Activated T-cell treated with anti-CD3 and anti-CD28 coated beads for 1 hour (primary cell): ENCODE results near the gene MRPS6.

Experiments
- DNase-seq: peaks from one replicate; pipeline ENCODE4 v3.0.0-alpha.2; 2020; ENCODE audit warnings: low read depth

The MRPS6 gene

DNA sequence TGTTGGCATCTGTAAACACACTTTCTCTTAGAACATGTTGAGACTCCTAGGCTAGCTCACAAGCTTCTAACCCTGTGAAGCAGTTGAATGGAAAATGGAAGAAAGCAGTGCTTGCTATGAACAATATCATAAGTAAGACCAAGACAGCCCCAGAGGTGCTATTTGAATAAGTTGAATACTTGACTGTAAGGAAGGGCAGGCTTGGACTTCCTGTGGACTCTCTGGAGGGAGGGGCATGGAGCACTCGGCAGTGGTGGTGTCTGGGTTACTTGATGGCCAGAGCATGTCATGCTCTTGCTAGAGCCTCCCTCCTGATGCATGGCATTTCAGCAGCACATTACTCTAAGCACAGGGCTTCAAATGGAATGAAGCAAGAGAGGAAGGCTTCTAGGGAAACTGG is 60.0 kb downstream of the MRPS6 start:
- no peak for DNase-seq

DNA sequence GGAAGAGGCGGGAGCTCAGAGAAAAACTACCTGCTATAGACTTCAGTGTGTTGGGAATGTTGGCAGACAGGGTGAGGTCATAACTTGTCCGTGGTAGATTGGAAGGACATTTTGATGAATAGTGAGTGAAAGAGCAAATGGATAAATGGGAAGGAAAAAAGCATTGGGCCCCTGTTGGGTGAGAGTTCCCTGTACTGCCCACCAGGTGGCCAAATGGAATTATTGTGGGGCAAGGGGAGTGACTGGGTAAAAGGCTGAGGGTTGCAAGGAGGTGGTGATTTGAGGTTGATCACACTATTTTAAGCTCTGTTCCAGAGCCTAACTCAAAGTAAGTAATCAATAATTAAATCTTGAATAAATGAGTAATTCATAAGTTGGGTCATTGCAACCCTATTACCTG is 60.4 kb downstream of the MRPS6 start:
- DNase-seq: no peak

DNA sequence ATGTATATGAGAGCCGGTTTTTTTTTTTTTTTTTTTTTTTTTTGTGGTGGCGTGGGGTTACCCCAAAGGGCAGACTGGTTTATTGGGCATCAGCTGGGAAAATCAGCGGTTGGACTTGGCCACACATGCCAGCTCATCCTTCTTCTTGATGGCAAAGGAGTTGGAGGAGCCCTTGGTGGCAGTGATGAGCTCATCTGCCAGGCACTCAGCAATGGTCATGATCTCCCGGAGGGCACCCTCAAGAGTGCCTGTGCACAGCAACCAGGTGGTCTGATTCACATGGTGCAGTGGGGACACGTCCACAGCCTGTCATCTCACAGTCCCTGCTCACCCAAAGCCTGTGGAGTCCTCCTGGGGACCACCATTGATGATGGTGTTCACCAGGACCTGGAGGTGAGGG is 62.0 kb downstream of the MRPS6 start:
- DNase-seq: no peak

DNA sequence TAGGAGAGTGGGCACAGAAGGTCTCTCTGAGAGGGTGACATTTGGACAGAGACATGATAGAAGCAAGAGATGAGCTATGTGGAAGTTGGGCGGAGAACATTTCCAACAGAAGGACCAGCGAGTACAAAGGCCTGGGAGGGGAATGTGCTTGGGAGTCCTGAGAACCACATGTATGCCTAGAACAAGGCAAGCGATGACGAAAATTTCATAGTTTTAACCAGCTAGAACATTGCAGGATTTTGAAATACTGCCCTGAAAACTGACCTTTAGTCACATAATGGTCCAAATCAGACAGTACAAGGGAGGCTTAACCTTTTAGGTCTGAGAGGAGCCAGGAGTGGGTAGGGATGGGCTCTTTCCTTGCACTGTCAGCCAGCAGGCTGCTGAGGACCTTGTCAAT is 68.0 kb downstream of the MRPS6 start:
- DNase-seq: no peak

DNA sequence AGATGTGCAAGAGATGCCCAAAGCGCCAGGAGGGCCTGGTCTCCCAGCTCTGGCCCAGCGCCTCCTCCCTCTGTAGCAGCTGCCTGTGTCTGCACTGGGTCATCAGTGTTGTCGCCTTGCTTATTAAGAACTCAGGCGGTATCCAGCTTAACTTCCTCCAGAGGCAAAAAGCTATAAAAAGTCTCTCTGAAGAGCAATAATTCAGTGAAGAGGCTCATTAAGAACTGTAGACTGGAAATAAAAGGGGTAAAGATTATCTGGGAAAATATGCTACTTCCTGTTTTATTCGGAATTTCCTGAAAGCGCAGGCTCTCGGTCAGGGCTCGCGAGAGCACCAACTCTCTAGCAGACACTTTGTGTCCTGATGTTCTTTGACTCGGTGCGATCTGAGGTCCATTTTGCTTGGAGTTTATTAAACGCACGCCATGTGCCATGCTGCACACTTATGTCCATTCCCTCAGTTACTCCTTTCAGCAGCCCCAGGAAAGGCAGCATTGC is 70.4 kb downstream of the MRPS6 start:
- no peak for DNase-seq

DNA sequence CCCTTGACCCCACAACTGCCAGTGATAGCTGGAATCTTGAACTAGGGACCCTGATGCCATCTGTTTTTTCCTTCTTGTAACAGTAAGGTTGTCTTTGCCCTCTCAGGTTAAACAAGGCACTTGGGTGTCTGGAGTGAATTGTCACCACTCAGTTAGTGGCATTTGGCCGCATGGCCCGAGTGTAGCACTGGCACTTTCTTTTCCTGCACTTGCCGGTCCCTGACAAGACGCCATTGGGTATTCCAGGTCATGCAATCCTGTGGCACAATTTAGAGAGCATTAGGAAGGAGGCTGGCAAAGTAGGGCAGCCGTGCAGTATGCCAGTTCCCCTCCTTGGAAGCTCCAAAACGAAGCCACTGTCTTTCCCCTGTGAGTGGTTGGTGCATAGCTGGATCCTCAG is 70.8 kb downstream of the MRPS6 start:
- no peak for DNase-seq

DNA sequence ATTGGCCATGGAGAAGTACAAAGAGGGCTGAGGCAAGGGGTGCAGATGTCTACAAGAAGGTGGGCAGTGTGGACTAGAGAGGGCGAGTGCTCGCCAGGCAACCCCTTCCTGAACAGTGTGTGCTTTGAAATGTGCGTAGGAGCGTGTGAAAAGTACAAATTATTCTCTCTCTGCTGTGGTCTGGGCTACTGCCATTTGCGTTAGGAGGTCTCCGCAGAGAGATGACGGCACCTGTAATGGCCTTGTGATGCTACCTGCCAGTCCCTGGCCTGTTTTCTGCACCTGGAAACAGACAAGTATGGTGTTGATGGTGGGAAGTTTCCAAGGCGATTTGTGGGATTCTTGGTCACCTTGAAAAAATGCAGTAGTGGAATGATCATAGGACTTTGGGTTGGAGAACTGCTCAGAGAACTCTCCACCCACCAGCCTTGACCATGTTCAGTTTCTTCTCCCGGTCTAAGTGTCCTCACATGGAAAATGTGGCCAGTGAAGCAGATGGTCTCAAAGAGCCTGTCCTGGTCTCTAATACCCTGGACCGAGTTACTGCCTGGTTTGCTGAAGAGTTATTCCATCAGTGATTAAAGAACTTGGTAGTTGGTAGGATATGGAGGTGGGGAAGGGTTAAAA is 74.5 kb downstream of the MRPS6 start:
- DNase-seq: no peak

DNA sequence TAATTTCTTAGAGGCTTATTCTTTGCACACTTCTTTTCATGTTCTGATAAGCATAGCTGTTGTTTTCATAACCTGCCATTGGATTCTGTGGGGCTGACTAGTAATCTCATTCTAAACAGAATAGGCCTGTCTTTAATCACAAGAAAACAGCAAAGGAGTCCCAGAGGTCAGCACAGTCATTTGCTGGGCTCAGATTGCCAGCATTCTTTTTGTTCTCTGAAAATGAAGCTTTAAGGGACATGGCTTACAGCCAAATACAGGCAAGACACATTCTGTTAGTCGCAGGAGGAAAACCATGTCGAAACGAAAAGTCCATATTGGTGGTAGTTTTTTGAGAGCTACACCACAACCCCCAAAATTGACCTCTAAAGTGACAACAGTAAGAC is 75.0 kb downstream of the MRPS6 start:
- no peak for DNase-seq

DNA sequence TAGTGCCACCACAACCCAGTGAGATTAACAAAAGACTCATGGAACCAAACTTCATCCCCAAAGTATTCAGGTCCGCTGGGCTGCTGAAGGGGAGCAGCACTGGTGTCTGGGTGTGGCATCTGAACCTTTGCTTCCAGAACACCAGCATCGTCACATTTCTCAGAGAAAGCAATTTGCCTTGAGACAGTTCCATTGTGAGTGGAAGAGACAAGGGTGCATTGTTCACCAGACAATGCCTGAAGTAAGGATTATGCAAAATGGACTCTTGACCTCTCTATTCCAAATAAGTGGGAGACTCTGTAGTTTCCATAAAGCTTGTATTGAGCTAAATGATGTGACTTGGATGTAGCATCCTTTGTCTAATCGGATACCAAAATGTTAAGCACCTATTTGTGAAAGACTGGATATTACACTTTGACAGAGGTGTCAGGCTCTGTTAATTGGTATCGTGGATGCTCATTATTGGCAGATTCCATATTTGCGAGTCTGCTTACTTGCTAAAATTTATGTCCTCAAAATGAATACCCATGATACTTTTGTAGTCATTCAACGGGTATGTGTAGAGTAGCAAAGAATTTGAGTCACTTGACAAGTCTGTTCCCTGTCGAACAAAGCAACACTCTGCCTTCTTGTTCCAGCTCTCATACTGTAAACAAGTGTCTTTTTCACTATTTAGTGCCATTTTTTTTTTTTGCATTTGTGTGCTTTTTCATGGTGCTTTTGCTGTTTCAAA is 75.6 kb downstream of the MRPS6 start:
- DNase-seq: no peak

DNA sequence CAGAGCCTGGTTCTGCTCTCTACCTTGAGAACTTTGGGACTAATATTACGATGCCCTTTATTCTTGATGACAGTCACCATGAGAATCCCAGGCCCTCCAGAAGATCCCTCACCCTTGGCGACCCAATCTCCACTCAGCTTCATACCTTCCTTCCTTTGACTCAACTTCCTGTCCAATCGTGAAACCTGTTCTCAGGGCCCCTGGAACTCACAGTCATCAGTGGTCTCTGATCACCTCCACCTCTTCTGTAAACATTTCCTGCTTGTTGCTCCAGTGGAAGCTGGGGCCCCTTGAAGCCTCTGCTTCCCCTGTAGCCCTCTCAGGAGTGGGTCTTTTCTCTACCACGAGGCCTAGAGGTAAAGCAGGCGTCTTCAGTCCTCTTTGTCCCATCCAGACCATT is 79.1 kb downstream of the MRPS6 start:
- no peak for DNase-seq

DNA sequence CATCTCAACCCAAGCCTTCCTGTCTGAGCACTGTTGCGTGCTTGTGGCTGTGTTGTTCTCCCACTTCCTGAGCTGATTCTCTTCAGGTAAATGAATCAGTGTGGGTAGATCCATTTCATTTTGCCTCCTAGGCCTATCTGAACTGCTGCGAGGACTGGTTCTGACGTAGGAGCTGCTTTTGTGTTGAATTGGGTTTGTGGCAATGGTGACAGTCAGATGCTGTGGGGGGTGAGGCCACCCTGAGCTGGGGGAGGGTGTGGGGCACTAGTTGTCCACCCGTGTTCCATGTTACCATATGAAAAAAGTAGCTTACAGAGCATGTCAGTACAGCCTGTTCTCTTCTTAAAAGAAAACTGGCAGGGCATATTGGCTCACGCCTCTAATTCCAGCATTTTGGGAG is 81.5 kb downstream of the MRPS6 start:
- no peak for DNase-seq

DNA sequence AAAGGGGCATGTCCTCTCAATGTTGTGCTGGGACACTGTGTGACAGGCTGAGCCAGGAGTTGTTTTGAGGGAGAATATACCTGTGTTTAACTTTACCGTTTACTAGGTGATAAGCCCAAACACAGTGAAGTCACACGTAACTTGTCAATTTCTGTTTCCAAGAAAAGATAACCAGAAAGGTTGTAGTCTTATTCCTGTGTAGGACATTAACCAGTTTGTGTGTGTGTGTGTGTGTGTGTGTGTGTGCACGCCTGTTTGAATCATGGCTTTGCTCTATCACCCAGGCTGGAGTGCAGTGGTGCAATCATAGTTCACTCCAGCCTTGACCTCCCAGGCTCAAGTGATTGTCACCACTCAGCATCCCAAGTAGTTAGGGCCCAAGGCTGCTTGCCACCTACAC is 83.6 kb downstream of the MRPS6 start:
- no peak for DNase-seq

DNA sequence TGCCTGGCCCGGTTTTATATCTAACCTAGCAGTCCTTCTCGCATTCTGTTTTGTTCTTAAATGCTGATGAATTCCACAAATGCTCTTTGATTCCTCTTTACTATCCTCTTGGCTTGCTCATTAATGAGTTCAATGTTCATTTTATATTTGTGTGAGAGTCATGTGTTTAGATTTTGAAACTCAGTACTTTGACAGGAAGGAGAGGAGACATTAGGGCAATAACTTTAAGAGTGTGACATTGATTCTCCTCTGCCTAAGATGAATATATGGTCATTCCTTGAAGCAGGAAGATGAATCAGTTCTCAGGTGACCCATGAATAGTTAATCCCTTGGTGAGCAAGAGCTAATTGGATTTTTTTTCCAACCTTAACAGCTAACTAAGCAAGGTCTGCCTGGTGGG is 84.1 kb downstream of the MRPS6 start:
- no peak for DNase-seq

DNA sequence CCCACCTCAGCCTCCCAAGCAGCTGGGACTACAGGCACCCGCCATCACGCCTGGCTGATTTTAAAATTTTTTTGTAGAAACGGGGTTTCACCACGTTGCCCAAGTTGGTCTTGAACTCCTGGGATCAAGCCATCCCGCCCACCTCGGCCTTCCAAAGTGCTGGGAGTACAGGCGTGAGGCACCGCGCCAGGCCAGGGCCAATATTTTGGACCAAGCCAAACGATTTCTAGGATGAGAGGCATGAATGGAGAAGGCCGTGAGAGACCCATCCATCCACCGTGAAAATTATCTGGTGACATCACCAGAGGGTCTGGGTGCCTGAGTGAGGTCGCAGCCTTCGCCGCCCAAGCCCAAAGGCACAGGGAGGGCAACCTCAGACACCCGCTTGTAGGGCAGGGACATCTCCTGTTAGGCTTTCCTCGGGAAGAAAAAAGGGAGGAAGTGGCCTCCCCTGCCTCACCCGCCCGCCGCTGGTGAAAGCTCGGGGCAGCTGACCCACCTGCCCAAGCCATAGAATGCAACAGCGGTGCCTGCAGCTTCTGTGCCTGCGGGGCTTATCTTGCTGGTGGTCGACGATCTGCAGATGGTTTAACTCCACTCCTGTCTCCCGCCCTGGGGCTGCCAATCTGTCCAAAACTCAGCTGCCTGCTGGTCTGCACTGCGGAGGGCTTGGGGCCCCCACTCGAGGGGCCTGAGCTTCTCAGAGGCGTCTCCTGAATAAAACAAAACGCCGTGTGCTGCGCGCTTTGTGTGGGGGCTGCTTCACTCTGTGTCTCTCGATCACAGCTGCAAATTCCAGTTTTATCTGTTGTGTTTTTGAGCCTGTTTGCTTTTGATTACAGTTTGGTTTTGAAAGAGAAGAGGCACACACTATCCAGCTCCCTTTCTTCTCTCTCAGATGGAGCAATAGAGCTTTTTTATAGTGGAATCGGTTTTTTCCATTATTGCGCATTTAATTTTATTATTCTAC is 85.8 kb downstream of the MRPS6 start:
- DNase-seq: no peak

DNA sequence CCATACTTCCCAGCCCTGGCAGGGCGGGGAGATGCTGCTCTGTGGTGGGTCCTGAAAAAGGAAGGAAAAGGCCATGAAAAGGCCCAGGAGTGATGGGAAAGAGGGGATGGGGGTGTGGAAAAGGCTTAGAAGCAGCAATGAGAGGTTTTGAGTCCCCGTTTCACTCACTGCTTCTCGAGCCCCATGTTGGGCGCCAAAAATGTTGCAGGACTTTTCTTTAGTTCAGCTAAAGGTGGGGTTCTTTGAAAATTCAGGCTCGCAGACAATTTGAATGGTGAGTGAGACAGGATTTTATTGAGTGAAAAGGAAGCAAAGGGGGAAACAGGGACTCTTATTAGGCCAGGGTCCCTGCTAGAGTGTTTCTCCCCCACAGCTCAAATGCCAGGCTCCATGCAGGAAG is 93.1 kb downstream of the MRPS6 start:
- no peak for DNase-seq

DNA sequence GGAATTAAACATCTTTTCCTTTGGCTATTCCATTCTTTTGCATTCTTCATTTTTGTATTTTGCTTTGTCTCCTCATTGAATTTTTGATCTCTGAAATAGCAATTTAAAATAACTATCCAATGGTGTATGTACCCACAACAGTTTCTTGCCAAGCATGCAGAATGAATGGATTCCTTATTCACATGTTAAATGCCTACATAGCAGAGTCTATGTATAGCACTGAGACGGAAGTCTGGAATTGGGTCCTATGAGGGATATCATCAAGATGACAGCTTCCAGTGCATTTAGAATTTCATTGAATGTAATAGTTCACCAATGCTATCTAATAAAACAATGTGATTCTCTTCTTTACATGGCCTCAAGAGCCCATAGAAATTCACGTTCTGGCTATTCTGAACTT is 97.5 kb downstream of the MRPS6 start:
- no peak for DNase-seq

DNA sequence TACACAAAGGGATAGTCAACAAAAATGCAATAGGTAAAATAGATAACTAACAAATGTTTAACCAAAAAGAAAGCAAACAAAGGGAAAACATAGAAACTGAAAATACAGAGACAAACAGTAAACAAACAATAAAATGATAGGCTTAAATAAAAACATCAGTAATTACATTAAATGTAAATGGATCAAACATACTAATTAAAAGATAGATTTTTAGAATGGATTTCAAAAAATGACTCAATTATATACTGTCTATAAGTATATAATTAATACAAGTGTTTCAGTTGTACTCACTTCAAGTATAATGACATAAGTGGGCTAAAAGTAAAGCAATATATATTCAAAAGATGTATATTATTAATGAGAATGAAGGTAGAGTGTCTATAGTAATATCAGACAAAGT is 101.1 kb downstream of the MRPS6 start:
- DNase-seq: no peak

DNA sequence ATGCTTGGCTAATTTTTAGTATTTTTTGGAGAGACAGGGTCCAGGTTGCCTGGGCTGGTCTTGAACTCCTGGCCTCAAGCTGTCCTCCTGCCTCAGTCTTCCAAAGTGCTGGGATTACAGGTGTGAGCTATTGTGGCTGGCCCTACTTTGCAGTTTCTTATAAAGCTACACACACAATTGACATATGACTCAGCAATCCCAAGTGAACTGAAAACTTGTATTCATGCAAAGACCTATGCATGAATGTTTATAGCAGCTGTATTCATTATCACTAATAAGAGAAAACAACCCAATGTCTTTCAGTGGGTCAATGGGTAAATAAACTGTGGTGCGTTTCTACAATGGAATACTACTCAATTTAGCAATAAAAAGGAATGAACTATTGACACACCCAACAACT is 103.1 kb downstream of the MRPS6 start:
- no peak for DNase-seq

DNA sequence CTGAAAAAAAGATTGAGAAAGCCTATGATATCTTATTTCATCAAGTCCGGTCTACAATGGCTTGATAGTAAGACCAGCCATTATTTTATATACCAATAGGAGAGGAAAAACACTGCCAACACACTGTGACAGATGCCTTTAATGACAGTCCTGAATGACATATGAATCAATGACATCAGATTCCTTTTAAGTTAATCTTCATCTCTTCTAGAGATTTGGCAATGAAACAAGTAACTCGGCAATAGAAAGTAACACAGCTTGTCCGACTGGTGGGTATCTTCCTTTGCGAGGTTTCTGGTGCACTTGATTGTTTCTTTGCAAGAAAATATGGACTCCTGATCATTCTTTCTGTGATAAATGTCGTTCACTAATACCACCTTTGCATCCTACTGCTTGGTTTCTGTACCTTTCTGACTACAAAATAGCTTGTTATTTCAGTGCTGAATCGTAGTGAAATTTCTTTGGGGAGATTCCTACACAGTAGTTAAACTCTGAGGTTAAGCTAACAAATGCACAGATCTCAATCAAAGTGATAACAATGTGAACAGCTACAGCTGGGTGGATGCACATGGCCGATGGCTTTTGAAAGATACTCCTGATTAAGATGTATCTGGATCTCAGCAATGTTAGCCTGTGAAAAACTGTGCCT is 104.7 kb downstream of the MRPS6 start:
- DNase-seq: no peak

DNA sequence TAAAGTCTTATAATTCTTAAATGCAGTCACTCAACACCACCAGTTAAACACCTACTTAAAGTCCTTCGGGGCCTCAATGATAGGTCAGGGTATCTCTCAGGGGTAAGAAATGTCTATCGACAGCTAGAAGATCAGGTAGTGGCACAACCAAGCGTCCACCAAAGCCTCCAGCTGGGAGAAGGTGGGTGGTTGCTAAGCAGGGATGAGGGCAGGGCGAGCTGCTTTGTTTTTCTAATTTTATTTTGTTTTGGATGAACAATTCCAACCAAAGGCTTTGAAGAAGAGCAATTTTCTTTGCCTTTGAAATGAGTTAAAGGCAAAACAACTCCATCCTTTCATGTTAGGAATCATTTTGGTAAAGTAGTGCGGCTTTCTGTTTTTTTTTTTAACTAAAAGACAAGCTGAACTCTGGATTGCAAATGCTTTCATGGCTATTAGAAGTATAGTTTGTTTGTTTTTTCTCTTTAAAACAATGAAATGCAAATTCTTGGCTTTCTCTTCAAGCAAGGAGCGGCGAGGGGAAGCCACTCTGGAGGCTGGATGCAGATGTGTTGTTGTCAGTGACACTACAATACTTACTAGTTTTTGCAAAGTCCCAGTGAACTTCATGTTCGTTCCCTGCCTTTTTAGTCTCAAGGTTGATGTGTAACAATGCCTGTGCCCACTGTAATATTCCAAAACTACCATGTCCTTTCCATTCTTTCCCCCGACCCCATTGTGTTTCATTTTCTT is 106.0 kb downstream of the MRPS6 start:
- no peak for DNase-seq

DNA sequence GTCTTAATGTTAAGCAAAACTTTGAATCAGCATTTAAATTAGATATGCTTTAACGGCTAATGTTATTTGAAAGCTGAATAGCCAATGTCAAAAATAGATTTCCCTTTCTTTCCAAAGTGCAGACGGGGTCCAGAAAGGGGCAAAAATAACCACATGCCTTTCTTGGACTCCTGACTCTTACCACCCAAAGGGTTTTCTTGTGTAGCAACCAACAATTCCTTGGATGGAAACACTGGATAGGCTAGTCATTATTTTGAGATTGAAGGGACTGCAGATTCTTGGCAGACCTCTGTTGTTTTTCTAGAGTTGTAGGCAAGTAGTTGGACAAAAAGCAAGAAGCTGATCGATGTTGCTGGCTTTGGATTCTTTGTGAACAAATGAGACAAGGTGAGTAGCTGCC is 107.0 kb downstream of the MRPS6 start:
- no peak for DNase-seq
